Muscle layer of colon (tissue), 2 donors: ENCODE measurements around the gene GMPR.

Experiments
- H3K27ac ChIP-seq: one replicate; pipeline ENCODE4 v1.7.0; 2013; ENCODE audit warnings: low read depth, mild to moderate bottlenecking, low read length, moderate library complexity
- H3K27me3 ChIP-seq, 2 donors: one replicate each; pipeline ENCODE4 v1.7.0; 2013; ENCODE audit warnings: low read length in 2 of 2, mild to moderate bottlenecking in 2 of 2; ENCODE audit not compliant: insufficient read depth in 2 of 2, control insufficient read depth in 1 of 2
- H3K36me3 ChIP-seq: one replicate; pipeline ENCODE4 v1.7.0; 2013; ENCODE audit warnings: mild to moderate bottlenecking, low read length; ENCODE audit not compliant: insufficient read depth
- H3K4me1 ChIP-seq: one replicate; pipeline ENCODE4 v1.7.0; 2013; ENCODE audit warnings: mild to moderate bottlenecking, low read length; ENCODE audit not compliant: insufficient read depth
- H3K4me3 ChIP-seq, 2 donors: one replicate each; pipeline ENCODE4 v1.7.0; 2013; ENCODE audit warnings: low read length in 2 of 2, low read depth in 1 of 2, mild to moderate bottlenecking in 1 of 2, moderate library complexity in 1 of 2
- H3K9ac ChIP-seq: one replicate; pipeline ENCODE4 v1.7.0; 2013; ENCODE audit warnings: low read length
- H3K9me3 ChIP-seq: one replicate; pipeline ENCODE4 v1.7.0; 2013; ENCODE audit warnings: mild to moderate bottlenecking, low read length
- donor health status: abdominal sarcoma.
- donor health status: Adenocarcinoma of cecum.

Gene GMPR

GRCh38 chr6:16295471-16295870 is 57.1 kb downstream of the GMPR start:
- H3K4me1 ChIP-seq: no peaks in the 10 kb centered on the region
- H3K27ac ChIP-seq: no peak overlapping the region
- H3K9me3 ChIP-seq: no peaks in the 10 kb centered on the region
- H3K27me3 ChIP-seq: no peaks in the 10 kb centered on the region
- no peak overlapping the region for H3K4me3 ChIP-seq
- no peak overlapping the region for H3K9ac ChIP-seq
- H3K36me3 ChIP-seq: no peaks in the 10 kb centered on the region

- Histone ChIP-seq H3K27me3 (no peaks in the 10 kb centered on the region), H3K9me3 (no peaks in the 10 kb centered on the region), H3K4me3 (no peak overlapping the region), H3K4me1 (no peaks in the 10 kb centered on the region), H3K9ac (no peak overlapping the region), H3K36me3 (no peaks in the 10 kb centered on the region), H3K27ac (no peak overlapping the region)
Measured at GRCh38 chr6:16296061-16296670, 57.8 kb downstream of the GMPR start.

- Histone ChIP-seq H3K27me3 (no peaks in the 10 kb centered on the region), H3K4me1 (no peaks in the 10 kb centered on the region), H3K9me3 (no peaks in the 10 kb centered on the region), H3K36me3 (peaks cover 3% of the 10 kb centered on the region), H3K27ac (no peak overlapping the region), H3K9ac (no peak overlapping the region), H3K4me3 (no peak overlapping the region)
Measured at GRCh38 chr6:16299861-16300260, 61.5 kb downstream of the GMPR start.

GRCh38 chr6:16301511-16301910 is 63.1 kb downstream of the GMPR start:
- Histone ChIP-seq H3K27me3 (no peaks in the 10 kb centered on the region), H3K9me3 (no peaks in the 10 kb centered on the region), H3K4me3 (no peak overlapping the region), H3K9ac (no peak overlapping the region), H3K27ac (no peak overlapping the region), H3K36me3 (peaks cover 7% of the 10 kb centered on the region), H3K4me1 (no peaks in the 10 kb centered on the region)

GRCh38 chr6:16302721-16303552 is 64.5 kb downstream of the GMPR start:
- no peaks in the 10 kb centered on the region for H3K4me1 ChIP-seq
- H3K27me3 ChIP-seq: no peaks in the 10 kb centered on the region
- H3K27ac ChIP-seq: no peak overlapping the region
- no peaks in the 10 kb centered on the region for H3K9me3 ChIP-seq
- no peak overlapping the region for H3K9ac ChIP-seq
- H3K36me3 ChIP-seq: peaks cover 7% of the 10 kb centered on the region
- H3K4me3 ChIP-seq: no peak overlapping the region

- no peaks in the 10 kb centered on the region for H3K4me1 ChIP-seq
- no peak overlapping the region for H3K27ac ChIP-seq
- H3K9me3 ChIP-seq: no peaks in the 10 kb centered on the region
- H3K27me3 ChIP-seq: no peaks in the 10 kb centered on the region
- no peak overlapping the region for H3K4me3 ChIP-seq
- peaks cover 7% of the 10 kb centered on the region for H3K36me3 ChIP-seq
- H3K9ac ChIP-seq: no peak overlapping the region
Measured at GRCh38 chr6:16305246-16305725, 66.9 kb downstream of the GMPR start.

- H3K27ac ChIP-seq: no peak overlapping the region
- H3K9ac ChIP-seq: no peak overlapping the region
- peaks cover 7% of the 10 kb centered on the region for H3K36me3 ChIP-seq
- no peaks in the 10 kb centered on the region for H3K27me3 ChIP-seq
- H3K9me3 ChIP-seq: no peaks in the 10 kb centered on the region
- H3K4me1 ChIP-seq: no peaks in the 10 kb centered on the region
- H3K4me3 ChIP-seq: no peak overlapping the region
Measured at GRCh38 chr6:16305788-16306187, 67.4 kb downstream of the GMPR start.

GRCh38 chr6:16306334-16306733 is 67.9 kb downstream of the GMPR start:
- Histone ChIP-seq H3K27me3 (no peaks in the 10 kb centered on the region), H3K9me3 (no peaks in the 10 kb centered on the region), H3K4me1 (no peaks in the 10 kb centered on the region), H3K4me3 (no peak overlapping the region), H3K27ac (no peak overlapping the region), H3K9ac (no peak overlapping the region), H3K36me3 (peaks cover 7% of the 10 kb centered on the region)

- no peaks in the 10 kb centered on the region for H3K9me3 ChIP-seq
- H3K4me1 ChIP-seq: no peaks in the 10 kb centered on the region
- H3K36me3 ChIP-seq: no peaks in the 10 kb centered on the region
- no peak overlapping the region for H3K9ac ChIP-seq
- no peaks in the 10 kb centered on the region for H3K27me3 ChIP-seq
- no peak overlapping the region for H3K27ac ChIP-seq
- H3K4me3 ChIP-seq: no peak overlapping the region
Measured at GRCh38 chr6:16311763-16312162, 73.4 kb downstream of the GMPR start.

GRCh38 chr6:16313732-16314131 is 75.3 kb downstream of the GMPR start:
- Histone ChIP-seq H3K27ac (no peak overlapping the region), H3K9ac (no peak overlapping the region), H3K4me3 (no peak overlapping the region), H3K27me3 (no peaks in the 10 kb centered on the region), H3K36me3 (no peaks in the 10 kb centered on the region), H3K9me3 (no peaks in the 10 kb centered on the region), H3K4me1 (peaks cover 2% of the 10 kb centered on the region)

- no peak overlapping the region for H3K4me3 ChIP-seq
Measured at GRCh38 chr6:16314296-16314695, 75.9 kb downstream of the GMPR start.

More at GRCh38 chr6:16314296-16314695, 75.9 kb downstream of the GMPR start:
- Histone ChIP-seq H3K4me1 (peaks cover 8% of the 10 kb centered on the region), H3K27me3 (no peaks in the 10 kb centered on the region), H3K9me3 (no peaks in the 10 kb centered on the region), H3K27ac (no peak overlapping the region), H3K36me3 (no peaks in the 10 kb centered on the region), H3K9ac (no peak overlapping the region)
